Stimulated activated CD8-positive, alpha-beta memory T cell treated with anti-CD3 and anti-CD28 coated beads, Interleukin-15, amount 100 ng/mL, for 1 hour (primary cell): Measurements from ENCODE around the gene FOXI3.
"Not testable (repeated sequence)": the region's sequence is repeated elsewhere in the genome, so short reads cannot be mapped to it uniquely, and the experiment has no call there.

ENCODE experiments used
- DNase-seq: peaks from one replicate; pipeline ENCODE4 v3.0.0-alpha.2; 2020; ENCODE audit warnings: low read depth

The FOXI3 gene

GRCh38 chr2:88442061-88442460 is 10.4 kb downstream of the FOXI3 start:
- DNase-seq: no peak

GRCh38 chr2:88437010-88437409 is 15.5 kb downstream of the FOXI3 start:
- DNase-seq: no peak

DNA sequence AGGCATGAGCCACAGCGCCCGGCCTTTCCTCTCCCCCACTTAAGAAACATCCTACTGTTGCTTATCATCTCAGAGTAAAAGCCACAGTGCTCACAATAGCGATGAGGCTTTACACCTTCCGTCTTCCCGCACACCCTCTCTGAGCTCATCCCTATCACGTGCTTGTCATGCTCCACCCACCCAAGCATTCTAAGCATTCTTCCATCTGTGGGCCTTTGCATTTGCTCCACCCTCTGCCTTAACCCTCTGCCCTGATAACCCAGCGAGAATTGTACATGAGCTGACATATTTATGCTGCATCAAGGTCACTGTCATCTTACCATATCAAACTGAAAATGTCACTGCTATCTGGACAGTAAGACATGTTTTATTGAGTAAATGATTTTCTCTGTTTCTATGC is 22.6 kb downstream of the FOXI3 start:
- no peak for DNase-seq

GRCh38 chr2:88423733-88424132 is 28.8 kb downstream of the FOXI3 start:
- no peak for DNase-seq

GRCh38 chr2:88419051-88419450 is 33.4 kb downstream of the FOXI3 start:
- not testable (repeated sequence) for DNase-seq

GRCh38 chr2:88416016-88416663 is 36.4 kb downstream of the FOXI3 start:
- DNase-seq: no peak

DNA sequence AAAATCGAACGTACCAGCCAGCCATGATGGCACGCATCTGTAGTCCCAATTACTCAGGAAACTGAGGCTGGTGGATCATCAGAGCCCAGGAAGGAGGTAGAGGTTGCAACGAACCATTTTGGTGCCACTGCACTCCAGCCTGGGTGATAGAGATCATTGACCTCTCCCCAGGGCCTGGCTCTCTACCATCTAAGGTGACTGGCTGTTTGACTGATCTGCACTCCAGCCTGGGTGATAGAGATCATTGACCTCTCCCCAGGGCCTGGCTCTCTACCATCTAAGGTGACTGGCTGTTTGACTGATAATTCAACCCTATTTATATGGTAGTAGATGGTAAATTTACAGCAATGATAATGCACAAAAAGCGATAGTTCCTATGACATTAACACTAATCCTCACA is 43.6 kb downstream of the FOXI3 start:
- not testable (repeated sequence) for DNase-seq

GRCh38 chr2:88400037-88400767 is 52.3 kb downstream of the FOXI3 start:
- no peak for DNase-seq

- no peak for DNase-seq
These were observed 54.3 kb downstream of the FOXI3 start for GRCh38 chr2:88398180-88398579.
